Measurements from ENCODE around the gene TJP2.

Gene TJP2

GRCh38 chr9:69237702-69238295 is 63.7 kb downstream of the TJP2 start:
- DNase-seq = no peak

- DNase-seq = no peak
These were observed 69.0 kb downstream of the TJP2 start for GRCh38 chr9:69243116-69243515.

- DNase-seq = no peak
These were observed 72.6 kb downstream of the TJP2 start for GRCh38 chr9:69246629-69247028.

GRCh38 chr9:69248005-69248404 is 73.9 kb downstream of the TJP2 start:
- DNase-seq = no peak

- no peak for DNase-seq
These were observed 75.3 kb downstream of the TJP2 start for GRCh38 chr9:69249337-69249736.

- DNase-seq = no peak
These were observed 76.6 kb downstream of the TJP2 start for GRCh38 chr9:69250681-69251080.

GRCh38 chr9:69252436-69252835 is 78.4 kb downstream of the TJP2 start:
- no peak for DNase-seq

- DNase-seq = no peak
These were observed 79.0 kb downstream of the TJP2 start for GRCh38 chr9:69253057-69253456.

- no peak for DNase-seq
These were observed 80.1 kb downstream of the TJP2 start for GRCh38 chr9:69254223-69254622.

- no peak for DNase-seq
These were observed 81.5 kb downstream of the TJP2 start for GRCh38 chr9:69255591-69255990.

GRCh38 chr9:69258551-69258950 is 84.5 kb downstream of the TJP2 start:
- DNase-seq = no peak

GRCh38 chr9:69260161-69260560 is 86.1 kb downstream of the TJP2 start:
- DNase-seq = no peak

GRCh38 chr9:69261636-69262035 is 87.6 kb downstream of the TJP2 start:
- DNase-seq = no peak

- no peak for DNase-seq
These were observed 90.4 kb downstream of the TJP2 start for GRCh38 chr9:69264526-69264925.

GRCh38 chr9:69265891-69266290 is 91.8 kb downstream of the TJP2 start:
- DNase-seq = no peak

GRCh38 chr9:69272212-69272611 is 98.1 kb downstream of the TJP2 start:
- DNase-seq = no peak

GRCh38 chr9:69273161-69273560 is 99.1 kb downstream of the TJP2 start:
- no peak for DNase-seq

GRCh38 chr9:69276775-69277174 is 102.7 kb downstream of the TJP2 start:
- DNase-seq = no peak

- DNase-seq = no peak
These were observed 105.1 kb downstream of the TJP2 start for GRCh38 chr9:69279084-69279731.

GRCh38 chr9:69279733-69280132 is 105.7 kb downstream of the TJP2 start:
- no peak for DNase-seq

- DNase-seq = no peak
These were observed 108.9 kb downstream of the TJP2 start for GRCh38 chr9:69283003-69283402.

- no peak for DNase-seq
These were observed 118.0 kb downstream of the TJP2 start for GRCh38 chr9:69292078-69292477.

- no peak for DNase-seq
These were observed 119.1 kb downstream of the TJP2 start for GRCh38 chr9:69293156-69293555.

GRCh38 chr9:69295872-69296552 is 121.9 kb downstream of the TJP2 start:
- no peak for DNase-seq

Data from cerebellar nuclear complex (tissue), 1 donor.